OCI-LY1 (cell line): ENCODE data around the gene MS4A2.

Experiments used
- H2AFZ ChIP-seq: fragments of 200-600 bp; sonication (generic), shearing (Covaris generic); 2 replicates; pipeline ENCODE4 v1.6.0; 2014; ENCODE audit warnings: antibody characterized with exemption, mild to moderate bottlenecking, low read length
- H3F3A ChIP-seq: fragments of 200-600 bp; sonication (generic), shearing (Covaris generic); 2 replicates; pipeline ENCODE4 v1.6.0; 2014; ENCODE audit warnings: mild to moderate bottlenecking, antibody characterized with exemption, low read length, moderate library complexity; ENCODE audit not compliant: insufficient read depth
- H3K27ac ChIP-seq: fragments of 200-600 bp; sonication (generic); 2 replicates; pipeline ENCODE4 v1.5.1; 2014; ENCODE audit warnings: low read length, mixed run types, mild to moderate bottlenecking, low read depth; ENCODE audit not compliant: poor library complexity, severe bottlenecking
- H3K27me3 ChIP-seq: fragments of 200-600 bp; sonication (generic); 2 replicates; pipeline ENCODE4 v1.6.0; 2014; ENCODE audit warnings: antibody characterized with exemption, mild to moderate bottlenecking, low read length, moderate library complexity; ENCODE audit not compliant: insufficient read depth
- H3K36me3 ChIP-seq: fragments of 200-600 bp; sonication (generic); 2 replicates; pipeline ENCODE4 v1.6.1; 2014; ENCODE audit warnings: mild to moderate bottlenecking, antibody characterized with exemption, low read length, moderate library complexity, mixed read lengths; ENCODE audit not compliant: insufficient read depth
- H3K4me1 ChIP-seq: fragments of 200-600 bp; sonication (generic); 2 replicates; pipeline ENCODE4 v1.5.1; 2014; ENCODE audit warnings: mild to moderate bottlenecking, low read length, moderate library complexity; ENCODE audit not compliant: insufficient read depth, severe bottlenecking
- H3K4me2 ChIP-seq: fragments of 200-600 bp; sonication (generic), shearing (Covaris generic); 2 replicates; pipeline ENCODE4 v1.6.1; 2014; ENCODE audit warnings: low read length
- H3K4me3 ChIP-seq: fragments of 200-600 bp; sonication (generic); 2 replicates; pipeline ENCODE4 v1.5.1; 2014; ENCODE audit warnings: low read length, low read depth, mild to moderate bottlenecking, mixed read lengths; ENCODE audit not compliant: poor library complexity, severe bottlenecking
- H3K79me2 ChIP-seq: fragments of 200-600 bp; shearing (Covaris generic); 2 replicates; pipeline ENCODE4 v1.6.1; 2016; ENCODE audit warnings: mixed run types, low read length, mixed read lengths; ENCODE audit not compliant: insufficient read depth
- H3K9ac ChIP-seq: fragments of 200-600 bp; sonication (generic), shearing (Covaris generic); 2 replicates; pipeline ENCODE4 v1.6.1; 2014; ENCODE audit warnings: mild to moderate bottlenecking, low read length, mixed read lengths
- H3K9me2 ChIP-seq: fragments of 200-600 bp; sonication (generic), shearing (Covaris generic); 2 replicates; pipeline ENCODE4 v1.6.1; 2014; ENCODE audit warnings: low read depth, mild to moderate bottlenecking, low read length, mixed read lengths
- H3K9me3 ChIP-seq: fragments of 200-600 bp; shearing (Covaris generic); 2 replicates; pipeline ENCODE4 v1.6.1; 2014; ENCODE audit warnings: low read length, mixed read lengths
- H4K20me1 ChIP-seq: fragments of 200-600 bp; sonication (generic), shearing (Covaris generic); 2 replicates; pipeline ENCODE4 v1.6.0; 2016; ENCODE audit warnings: mild to moderate bottlenecking, low read length; ENCODE audit not compliant: insufficient read depth
- CTCF ChIP-seq: fragments of 200-600 bp; sonication (generic), shearing (Covaris generic); IDR thresholded peaks from 2 replicates; pipeline ENCODE4 v1.5.1; 2017; ENCODE audit warnings: mild to moderate bottlenecking, antibody characterized with exemption, low read length, moderate library complexity, mixed read lengths
- EZH2 ChIP-seq: fragments of 200-600 bp; sonication (generic), shearing (Covaris generic); IDR thresholded peaks from 2 replicates; pipeline ENCODE4 v1.8.0; 2017; ENCODE audit warnings: borderline replicate concordance, mixed run types, mild to moderate bottlenecking, antibody characterized with exemption, low read length, moderate library complexity, mixed read lengths

MS4A2 gene

GRCh38 chr11:60077216-60077817 is 11.1 kb upstream of the MS4A2 start:
- Histone ChIP-seq H3K4me1 (no peaks in the 10 kb centered on the region), H3K9ac (no peak overlapping the region), H3K27ac (no peak overlapping the region), H3F3A (no peaks in the 10 kb centered on the region), H4K20me1 (no peaks in the 10 kb centered on the region), H3K79me2 (no peaks in the 10 kb centered on the region), H3K27me3 (0 out of 2 replicates have a peak, but pooled peaks cover 4% of the 10 kb centered on the region), H3K9me2 (no peaks in the 10 kb centered on the region), H2AFZ (no peak overlapping the region), H3K36me3 (no peaks in the 10 kb centered on the region), H3K4me2 (no peak overlapping the region), H3K4me3 (no peak overlapping the region), H3K9me3 (no peaks in the 10 kb centered on the region)
- TF ChIP-seq CTCF (no peak), EZH2 (no peak)

- Histone ChIP-seq H3K9ac (no peak overlapping the region), H3K4me3 (no peak overlapping the region), H3K9me2 (no peaks in the 10 kb centered on the region), H3K4me2 (no peak overlapping the region), H3K27ac (no peak overlapping the region), H3F3A (no peaks in the 10 kb centered on the region), H3K9me3 (no peaks in the 10 kb centered on the region), H3K79me2 (no peaks in the 10 kb centered on the region), H3K27me3 (0 out of 2 replicates have a peak, but pooled peaks cover 4% of the 10 kb centered on the region), H3K4me1 (no peaks in the 10 kb centered on the region), H3K36me3 (no peaks in the 10 kb centered on the region), H2AFZ (no peak overlapping the region), H4K20me1 (no peaks in the 10 kb centered on the region)
- TF ChIP-seq CTCF: no peak
- TF ChIP-seq EZH2: no peak
Observed at GRCh38 chr11:60077981-60078380, 10.5 kb upstream of the MS4A2 start.

- Histone ChIP-seq H3F3A (no peaks in the 10 kb centered on the region), H3K4me2 (no peak overlapping the region), H3K36me3 (no peaks in the 10 kb centered on the region), H4K20me1 (no peaks in the 10 kb centered on the region), H3K4me1 (no peaks in the 10 kb centered on the region), H3K79me2 (no peaks in the 10 kb centered on the region), H3K27me3 (0 out of 2 replicates have a peak, but pooled peaks cover 4% of the 10 kb centered on the region), H3K27ac (no peak overlapping the region), H3K9me3 (no peaks in the 10 kb centered on the region), H2AFZ (no peak overlapping the region), H3K9ac (no peak overlapping the region), H3K9me2 (no peaks in the 10 kb centered on the region), H3K4me3 (no peak overlapping the region)
- no peak for TF ChIP-seq EZH2
Observed at GRCh38 chr11:60078745-60079144, 9.7 kb upstream of the MS4A2 start.

GRCh38 chr11:60080535-60080934 is 7.9 kb upstream of the MS4A2 start:
- Histone ChIP-seq H2AFZ (no peak overlapping the region), H3K9me3 (no peaks in the 10 kb centered on the region), H3K79me2 (no peaks in the 10 kb centered on the region), H3K36me3 (no peaks in the 10 kb centered on the region), H4K20me1 (no peaks in the 10 kb centered on the region), H3K27ac (no peak overlapping the region), H3K9me2 (no peaks in the 10 kb centered on the region), H3K27me3 (0 out of 2 replicates have a peak, but pooled peaks cover 4% of the 10 kb centered on the region), H3K4me3 (no peak overlapping the region), H3K4me2 (no peak overlapping the region), H3K4me1 (no peaks in the 10 kb centered on the region), H3K9ac (no peak overlapping the region), H3F3A (no peaks in the 10 kb centered on the region)
- TF ChIP-seq EZH2: no peak
- no peak for TF ChIP-seq CTCF
